Fibroblast of the aortic adventitia (primary cell): ENCODE measurements around the gene MDK. TPM values are rescaled to one million over a fixed set of nuclear protein-coding genes. Genes with fewer than 3 reads are reported as not detected.

ENCODE experiments used
- DNase-seq: peaks from one replicate; pipeline ENCODE4 v3.0.0-alpha.2; 2010; ENCODE audit warnings: low read depth
- H3K4me3 ChIP-seq: 2 replicates; pipeline ENCODE4 v1.5.1; 2011; ENCODE audit warnings: low read depth, mild to moderate bottlenecking, control low read depth, low read length, moderate library complexity
- total RNA-seq: library from RNA; depleted of rRNA; stranded (reverse); fragments of >200 nt; gene quantifications from 2 replicates; pipeline ENCODE4 v1.2.3, GENCODE V29; 2012; ENCODE audit warnings: low replicate concordance
- TF ChIP-seq, protein P1 (sequence below): IDR thresholded peaks from 2 replicates; pipeline ENCODE4 v1.5.1; 2011; ENCODE audit warnings: mild to moderate bottlenecking, low read length, control low read depth, inconsistent platforms; ENCODE audit not compliant: insufficient read depth

MDK gene
- total RNA-seq, 1 donor = 52.2 TPM

DNA sequence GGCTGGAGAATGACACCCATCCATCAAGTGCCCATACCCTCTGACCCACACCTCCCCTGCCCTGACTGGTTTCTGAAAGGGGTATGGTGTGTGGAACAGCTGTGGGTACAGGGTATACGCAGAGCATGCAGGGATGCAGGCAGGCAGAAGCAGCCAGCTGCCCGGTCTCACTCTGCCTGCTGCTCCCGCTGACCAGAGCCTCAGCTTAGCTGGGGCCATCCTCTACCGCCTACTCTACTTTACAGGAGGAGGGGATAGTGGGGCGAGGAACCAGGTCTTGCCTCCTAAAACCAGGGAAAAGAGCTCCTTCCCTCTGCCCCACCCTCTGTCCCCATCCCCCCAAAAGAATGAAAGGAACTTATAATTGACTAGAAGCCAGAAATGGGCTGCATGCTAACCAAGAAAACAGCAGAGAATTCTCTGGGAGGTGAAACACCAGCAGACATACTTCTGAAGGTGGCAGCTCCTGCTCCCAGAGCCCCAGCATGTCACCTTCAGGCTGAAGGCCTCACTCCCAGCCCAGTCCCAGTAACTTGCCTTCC is 23.1 kb downstream of the MDK start:
- H3K4me3 ChIP-seq = no peak overlapping the region
- peak; percentile 27 for DNase-seq
- TF ChIP-seq, protein P1, sequence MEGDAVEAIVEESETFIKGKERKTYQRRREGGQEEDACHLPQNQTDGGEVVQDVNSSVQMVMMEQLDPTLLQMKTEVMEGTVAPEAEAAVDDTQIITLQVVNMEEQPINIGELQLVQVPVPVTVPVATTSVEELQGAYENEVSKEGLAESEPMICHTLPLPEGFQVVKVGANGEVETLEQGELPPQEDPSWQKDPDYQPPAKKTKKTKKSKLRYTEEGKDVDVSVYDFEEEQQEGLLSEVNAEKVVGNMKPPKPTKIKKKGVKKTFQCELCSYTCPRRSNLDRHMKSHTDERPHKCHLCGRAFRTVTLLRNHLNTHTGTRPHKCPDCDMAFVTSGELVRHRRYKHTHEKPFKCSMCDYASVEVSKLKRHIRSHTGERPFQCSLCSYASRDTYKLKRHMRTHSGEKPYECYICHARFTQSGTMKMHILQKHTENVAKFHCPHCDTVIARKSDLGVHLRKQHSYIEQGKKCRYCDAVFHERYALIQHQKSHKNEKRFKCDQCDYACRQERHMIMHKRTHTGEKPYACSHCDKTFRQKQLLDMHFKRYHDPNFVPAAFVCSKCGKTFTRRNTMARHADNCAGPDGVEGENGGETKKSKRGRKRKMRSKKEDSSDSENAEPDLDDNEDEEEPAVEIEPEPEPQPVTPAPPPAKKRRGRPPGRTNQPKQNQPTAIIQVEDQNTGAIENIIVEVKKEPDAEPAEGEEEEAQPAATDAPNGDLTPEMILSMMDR = no peak

GRCh38 chr11:46407635-46408034 is 26.2 kb downstream of the MDK start:
- no peak overlapping the region for H3K4me3 ChIP-seq
- TF ChIP-seq, protein P1 = no peak
- no peak for DNase-seq

DNA sequence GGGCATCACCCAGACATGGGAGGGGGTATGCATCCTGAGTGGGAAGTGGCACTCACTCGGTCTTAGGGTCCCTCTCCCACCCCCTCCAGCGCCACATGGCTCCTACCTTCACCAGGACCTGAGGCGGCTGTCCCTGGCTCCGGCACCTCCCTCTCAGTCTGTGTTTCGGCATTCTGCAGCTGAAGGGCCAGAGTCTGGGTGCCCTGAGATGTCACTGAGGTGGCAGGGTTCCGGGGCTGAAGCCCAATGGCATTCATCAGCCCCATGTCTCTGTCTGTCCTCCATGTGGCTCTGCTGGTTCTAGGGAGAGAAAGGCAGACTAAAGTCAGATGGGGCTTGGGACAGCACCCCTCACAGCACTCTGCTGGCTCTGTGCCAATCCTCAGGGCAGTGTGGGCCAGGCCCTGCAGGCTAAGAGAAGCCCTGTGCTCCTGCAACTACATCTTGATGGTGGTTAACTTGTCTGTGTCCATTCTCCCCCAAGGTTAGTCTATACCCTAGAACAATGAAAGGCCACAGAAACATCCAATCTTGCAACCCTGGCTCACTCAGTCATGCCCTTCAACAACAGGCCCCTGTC is 27.0 kb downstream of the MDK start:
- TF ChIP-seq, protein P1 = no peak
- no peak overlapping the region for H3K4me3 ChIP-seq
- no peak for DNase-seq

DNA sequence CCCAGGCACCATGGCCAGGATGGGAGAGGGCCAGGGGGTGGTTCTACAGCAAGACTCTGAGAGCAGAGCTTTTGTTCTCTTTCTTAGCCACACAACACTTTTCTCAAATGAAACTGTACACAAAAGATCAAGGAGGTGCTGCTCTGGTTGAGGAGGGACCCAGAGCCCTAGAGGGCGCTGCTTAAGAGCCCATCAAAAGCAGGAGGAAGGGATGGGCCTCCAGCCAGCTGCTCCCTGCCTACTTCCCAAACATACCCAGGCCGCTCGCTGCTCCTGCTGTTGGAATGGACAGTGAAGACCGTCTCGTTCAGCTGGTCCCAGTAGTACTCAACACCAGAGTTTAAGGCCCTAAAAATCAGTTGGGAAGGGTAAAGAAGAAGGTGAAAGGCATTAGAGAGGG is 28.6 kb downstream of the MDK start:
- no peak overlapping the region for H3K4me3 ChIP-seq
- DNase-seq = no peak
- TF ChIP-seq, protein P1 = peak; percentile 17

DNA sequence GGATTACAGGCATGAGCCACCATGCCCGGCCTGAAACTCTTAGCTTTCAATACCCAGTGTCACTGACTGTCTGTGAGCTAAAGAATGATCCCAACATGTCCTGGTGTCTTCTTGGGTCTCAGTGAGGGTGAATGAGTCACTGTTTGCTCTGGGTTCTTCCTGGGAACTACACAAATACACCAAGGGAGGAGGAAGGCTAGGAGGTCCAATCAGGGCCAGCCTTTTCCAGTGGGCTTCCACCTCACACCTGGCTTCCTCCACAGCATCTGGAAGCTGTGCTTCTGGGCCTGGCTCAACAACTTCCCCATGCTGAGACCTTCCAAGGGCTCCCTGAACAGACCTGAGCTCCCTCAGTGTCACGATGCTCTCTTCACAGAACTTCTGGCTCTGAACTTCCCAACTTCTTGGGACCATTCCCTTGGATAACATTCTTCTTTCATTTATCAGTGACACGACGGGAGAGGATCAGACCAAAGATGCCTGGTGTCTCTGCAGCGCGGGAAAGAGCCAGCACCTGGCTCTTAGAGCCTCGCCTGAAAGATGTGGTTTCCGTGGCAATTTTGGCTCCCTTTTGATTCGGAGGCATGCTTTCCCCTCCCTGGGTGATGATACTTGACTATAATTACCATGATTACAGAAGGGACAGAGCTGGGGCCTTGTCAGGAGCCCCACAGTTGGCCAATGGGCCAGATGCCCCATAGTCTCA is 32.4 kb downstream of the MDK start:
- no peak overlapping the region for H3K4me3 ChIP-seq
- TF ChIP-seq, protein P1 = no peak
- DNase-seq = no peak

GRCh38 chr11:46414466-46414796 is 33.0 kb downstream of the MDK start:
- no peak for DNase-seq

More at GRCh38 chr11:46414466-46414796, 33.0 kb downstream of the MDK start:
- H3K4me3 ChIP-seq = no peak overlapping the region
- TF ChIP-seq, protein P1 = no peak
